ENCODE results near the gene RUSF1.
"Not testable (repeated sequence)": the region's sequence is repeated elsewhere in the genome, so short reads cannot be mapped to it uniquely, and the experiment has no call there.

The RUSF1 gene

GRCh38 chr16:31507929-31508705 is at the start of gene RUSF1:
RUSF1 (minus strand) TSS chr16:31508391; CDS start chr16:31508373, 18 bp downstream.
- no peak for TF ChIP-seq CTCF (IDR thresholded peaks at IDR 0.05; ENCODE audit: extremely low read depth, insufficient read depth, missing control alignments)
- in situ Hi-C loops (cut with MboI; ENCODE audit: low pct_unique_long_range_greater_than_20kb, low sequenced_read_pairs, unreplicated experiment), result loop anchor here (25.0 kb wide), 1 partner anchor 204 kb away; a partner anchor contains a TSS
- DNase-seq (ENCODE audit: low spot score), result peak; percentile 89

GRCh38 chr16:31542763-31543162 is 34.6 kb upstream of the RUSF1 start:
- TF ChIP-seq CTCF (IDR thresholded peaks at IDR 0.05; ENCODE audit: extremely low read depth, insufficient read depth, missing control alignments), result no peak
- no peak for DNase-seq (ENCODE audit: low spot score)
- in situ Hi-C loops (cut with MboI; ENCODE audit: low pct_unique_long_range_greater_than_20kb, low sequenced_read_pairs, unreplicated experiment), result no loop called here

- in situ Hi-C loops (cut with MboI; ENCODE audit: low pct_unique_long_range_greater_than_20kb, low sequenced_read_pairs, unreplicated experiment); DNase-seq (ENCODE audit: low spot score): not testable (repeated sequence)
Observed at GRCh38 chr16:31539762-31540161, 31.6 kb upstream of the RUSF1 start.

DNA sequence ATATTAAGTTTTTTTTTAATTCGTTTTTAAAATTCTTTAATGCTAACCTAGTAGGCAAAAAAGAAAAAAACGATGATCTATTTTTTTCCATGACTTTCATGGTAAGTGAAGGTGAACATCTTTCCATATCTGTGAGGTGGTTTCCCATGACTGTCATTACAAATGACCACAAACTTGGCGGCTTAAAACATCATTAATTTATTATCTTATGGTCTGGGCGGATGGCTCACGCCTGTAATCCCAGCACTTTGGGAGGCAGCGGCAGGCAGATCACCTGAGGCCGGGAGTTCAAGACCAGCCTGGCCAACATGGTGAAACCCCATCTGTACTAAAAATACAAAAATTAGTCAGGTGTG is 30.0 kb upstream of the RUSF1 start:
- in situ Hi-C loops (cut with MboI; ENCODE audit: low pct_unique_long_range_greater_than_20kb, low sequenced_read_pairs, unreplicated experiment); DNase-seq (ENCODE audit: low spot score): not testable (repeated sequence)

DNA sequence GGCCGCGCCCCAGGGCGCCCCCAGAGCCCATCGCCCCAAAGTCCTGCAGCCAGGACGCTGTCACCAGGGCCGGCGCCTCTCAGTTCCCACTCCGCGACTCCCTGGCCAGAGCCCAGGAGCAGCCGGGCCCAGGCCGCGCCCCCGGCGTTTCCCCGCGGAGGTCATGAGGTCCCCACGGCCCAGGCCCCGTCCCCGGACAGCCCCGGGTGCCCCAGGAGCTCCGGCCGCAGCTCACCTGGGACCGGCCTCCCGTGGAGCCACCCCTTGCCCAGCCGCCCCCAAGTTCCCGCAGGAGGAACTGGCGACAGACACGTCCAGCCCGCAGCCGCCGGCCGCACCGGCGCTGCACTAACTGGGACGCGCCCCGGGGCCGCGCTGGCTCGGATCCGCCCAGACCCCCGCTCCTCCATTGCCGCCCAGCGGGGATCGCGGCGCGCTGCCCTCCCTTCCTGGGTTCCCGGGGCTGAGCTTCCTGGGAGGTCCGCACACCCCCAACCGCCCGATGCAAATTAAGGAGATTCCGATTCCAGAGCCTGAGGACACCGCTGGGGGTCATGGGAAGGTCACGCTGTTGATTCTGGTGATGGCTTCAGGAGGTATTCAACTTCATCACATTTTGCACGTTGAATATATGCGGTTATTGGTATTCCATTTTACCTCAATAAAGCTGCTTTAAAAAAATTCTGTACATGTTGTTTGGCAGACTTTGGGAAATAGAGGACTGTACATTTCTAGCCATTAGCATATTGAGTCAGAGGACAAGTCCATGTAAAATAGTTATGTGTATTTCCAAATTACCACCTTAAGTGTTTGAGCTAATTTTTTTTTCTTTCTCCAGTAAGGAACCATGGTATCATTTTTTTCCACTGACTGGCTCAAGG is 29.4 kb upstream of the RUSF1 start:
- in situ Hi-C loops (cut with MboI; ENCODE audit: low pct_unique_long_range_greater_than_20kb, low sequenced_read_pairs, unreplicated experiment), result no loop called here
- no peak for TF ChIP-seq CTCF (IDR thresholded peaks at IDR 0.05; ENCODE audit: extremely low read depth, insufficient read depth, missing control alignments)

DNA sequence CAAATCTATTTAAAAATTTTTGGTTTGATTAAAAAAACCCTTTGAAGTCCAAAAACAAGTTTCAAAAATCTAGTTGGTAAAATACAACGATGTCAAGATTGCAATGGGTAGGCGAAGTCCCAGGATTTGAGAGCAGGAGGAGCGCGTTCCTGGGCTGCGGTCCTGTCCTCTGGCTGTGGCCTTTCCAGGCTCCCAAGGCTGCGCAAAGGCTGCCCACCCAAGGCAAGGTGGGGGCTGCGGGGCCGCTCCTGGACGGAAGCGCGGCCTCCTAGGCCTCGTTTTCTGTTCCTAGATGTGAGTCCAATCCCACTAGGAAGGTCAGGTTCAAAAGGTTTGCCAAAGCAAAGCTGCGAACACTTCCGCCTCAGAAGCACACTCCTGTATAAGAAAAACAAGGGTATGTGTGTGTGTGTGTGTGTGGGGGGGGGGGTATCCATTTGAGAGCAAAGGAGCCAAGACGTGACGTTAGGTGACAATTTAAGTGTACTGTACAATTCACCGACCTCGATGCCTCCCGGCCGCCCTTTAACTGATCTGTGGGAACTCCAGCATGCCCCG is 28.7 kb upstream of the RUSF1 start:
- no peak for TF ChIP-seq CTCF (IDR thresholded peaks at IDR 0.05; ENCODE audit: extremely low read depth, insufficient read depth, missing control alignments)
- in situ Hi-C loops (cut with MboI; ENCODE audit: low pct_unique_long_range_greater_than_20kb, low sequenced_read_pairs, unreplicated experiment), result no loop called here
- DNase-seq (ENCODE audit: low spot score), result no peak

More for the DNA sequence above, 29.4 kb upstream of the RUSF1 start:
- DNase-seq (ENCODE audit: low spot score), result no peak

DNA sequence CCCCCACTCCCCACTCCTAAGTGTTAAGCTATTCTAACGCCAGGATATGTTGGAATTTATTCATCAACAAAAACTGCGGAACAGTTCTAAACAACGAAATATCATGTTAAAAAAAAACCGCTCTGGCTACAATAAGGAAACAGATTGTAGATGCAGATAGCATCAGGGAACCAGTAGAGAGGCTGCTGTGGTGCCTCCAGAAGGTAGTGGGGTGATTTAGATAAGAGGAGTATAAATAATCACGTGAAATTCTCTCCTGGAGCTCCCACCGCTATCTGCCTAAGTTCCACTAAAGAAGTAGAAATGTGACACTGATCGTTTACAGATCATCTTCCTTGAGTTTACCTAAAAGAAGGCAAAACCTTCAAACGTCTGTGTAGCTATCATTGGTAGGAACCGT is 27.5 kb upstream of the RUSF1 start:
- in situ Hi-C loops (cut with MboI; ENCODE audit: low pct_unique_long_range_greater_than_20kb, low sequenced_read_pairs, unreplicated experiment), result no loop called here
- no peak for TF ChIP-seq CTCF (IDR thresholded peaks at IDR 0.05; ENCODE audit: extremely low read depth, insufficient read depth, missing control alignments)
- DNase-seq (ENCODE audit: low spot score), result no peak
